Measurements from ENCODE around the gene SOCS6.
"Not testable (repeated sequence)": the region's sequence is repeated elsewhere in the genome, so short reads cannot be mapped to it uniquely, and the experiment has no call there.

Gene SOCS6

DNA sequence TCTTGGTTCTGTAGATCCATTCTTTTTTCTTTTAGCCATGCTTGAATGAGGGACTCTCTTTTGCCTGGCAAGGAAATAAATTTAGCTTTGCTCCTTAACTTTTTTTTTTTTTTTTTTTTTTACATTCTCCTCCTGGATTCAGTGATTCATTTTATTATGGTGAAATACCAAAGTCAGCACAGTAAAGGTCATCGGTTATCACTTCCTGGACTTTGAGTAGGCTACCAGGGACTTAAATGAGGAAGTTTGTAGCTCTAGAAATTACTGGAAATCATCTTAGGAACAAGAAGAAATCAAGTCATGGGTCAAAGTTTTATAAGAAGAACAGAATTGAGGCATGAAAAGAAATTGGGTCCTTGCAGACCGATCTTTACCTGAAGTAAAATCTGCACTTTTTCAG, 75.0 kb downstream of the SOCS6 start:
- DNase-seq = no peak

DNA sequence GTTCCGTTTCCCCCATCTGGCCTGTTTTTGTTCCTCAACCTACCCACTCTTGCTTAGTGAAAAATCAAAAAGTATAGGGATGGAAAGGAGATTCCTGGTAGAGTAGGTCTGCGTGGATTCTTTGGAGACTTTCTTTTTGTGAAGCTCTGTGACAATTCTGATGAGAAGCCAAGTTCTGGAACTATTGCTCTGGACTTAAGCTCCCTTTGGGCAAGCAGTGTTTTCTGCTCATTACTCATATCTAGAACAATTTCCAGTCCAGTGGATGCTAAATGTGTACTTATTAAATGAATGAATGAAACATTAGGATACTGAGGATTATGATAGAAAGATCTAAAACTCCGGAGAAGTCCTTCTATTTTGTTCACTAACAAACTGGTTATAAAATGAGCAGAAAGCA, 76.5 kb downstream of the SOCS6 start:
- DNase-seq = no peak

DNA sequence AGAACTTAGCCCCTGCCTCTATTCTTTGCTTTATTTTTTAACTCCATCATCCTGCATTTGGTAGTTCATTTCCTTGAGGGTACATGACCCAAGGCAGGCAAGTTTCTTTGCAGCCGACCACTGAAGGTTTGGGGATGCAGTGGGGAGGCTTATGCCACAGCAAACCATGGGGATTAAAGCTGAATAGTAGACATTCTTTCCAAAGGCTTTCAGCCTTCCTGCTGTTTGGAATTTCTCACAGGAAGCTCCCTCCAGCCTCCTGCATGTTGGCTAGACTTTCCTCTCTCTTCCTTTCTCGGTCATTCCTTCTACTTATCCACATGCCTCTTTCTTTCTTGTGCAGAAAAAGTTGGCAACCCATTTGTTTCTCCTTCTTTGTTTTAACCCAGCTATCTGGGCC, 77.3 kb downstream of the SOCS6 start:
- DNase-seq = no peak

DNA sequence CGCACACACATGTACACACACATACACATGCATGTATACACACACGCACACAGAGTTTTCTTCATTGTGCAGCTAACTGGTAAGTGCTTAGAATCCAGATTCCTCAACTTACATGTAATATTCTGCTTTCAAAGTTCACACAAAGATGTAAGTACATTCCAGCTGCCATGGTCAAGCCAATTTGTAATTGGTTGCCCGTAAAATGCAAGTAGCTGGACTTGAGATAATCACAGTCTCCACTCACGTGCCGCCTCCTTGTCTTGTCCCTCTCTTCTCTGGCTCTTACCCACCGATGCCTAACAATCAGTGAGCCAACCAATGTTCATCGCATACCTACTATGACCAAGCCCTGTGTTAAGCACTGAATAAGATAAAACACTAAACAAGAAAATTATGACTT, 77.8 kb downstream of the SOCS6 start:
- DNase-seq = no peak

GRCh38 chr18:70367344-70367743, 78.5 kb downstream of the SOCS6 start:
- not testable (repeated sequence) for DNase-seq

GRCh38 chr18:70368903-70369302, 80.1 kb downstream of the SOCS6 start:
- no peak for DNase-seq

DNA sequence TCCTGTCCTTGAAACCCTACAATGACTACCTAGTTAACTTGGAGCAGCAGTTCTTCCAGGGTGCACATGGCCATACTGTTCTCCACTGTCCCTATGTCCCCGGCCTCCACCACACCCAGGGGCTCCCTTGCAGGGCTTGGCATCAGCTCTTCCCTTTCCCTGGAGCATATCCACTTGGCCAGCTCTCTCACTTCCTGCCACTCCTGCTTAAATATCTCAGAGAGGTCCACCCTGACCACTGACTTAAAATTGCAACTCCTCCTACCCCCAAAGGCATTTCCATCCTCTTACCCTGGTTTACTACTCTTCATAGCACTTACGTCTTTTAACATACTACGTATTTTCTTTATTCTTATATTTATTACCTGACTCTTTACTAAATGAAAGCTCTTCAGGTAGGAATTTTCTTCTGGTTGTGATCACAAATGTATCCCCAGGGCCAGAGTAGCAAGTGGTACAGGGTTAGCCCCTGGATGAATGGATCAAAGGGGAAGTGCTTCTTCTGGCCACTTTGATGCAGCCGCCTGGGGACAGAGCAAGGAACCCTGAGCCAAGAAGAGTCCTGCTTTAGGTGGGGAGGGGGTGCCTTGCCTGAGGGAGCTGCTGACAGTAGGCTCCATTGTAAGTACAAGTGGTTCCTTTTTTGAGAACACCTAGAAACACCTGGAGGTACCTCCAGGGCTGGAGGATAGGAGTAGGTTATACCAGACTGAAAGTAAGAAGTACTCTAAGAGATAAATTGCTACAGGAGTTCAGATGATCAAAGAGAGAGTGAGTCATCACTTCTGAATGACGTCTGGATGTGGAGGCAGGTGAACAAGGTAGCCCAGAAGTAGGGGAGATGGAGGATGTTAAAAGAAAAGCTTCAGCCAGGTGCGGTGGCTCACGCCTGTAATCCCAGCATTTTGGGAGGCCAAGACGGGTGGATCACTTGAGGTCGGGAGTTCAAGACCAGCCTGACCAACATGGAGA, 82.2 kb downstream of the SOCS6 start:
- DNase-seq = no peak

- no peak for DNase-seq
Observed at GRCh38 chr18:70371908-70372307, 83.1 kb downstream of the SOCS6 start.

DNA sequence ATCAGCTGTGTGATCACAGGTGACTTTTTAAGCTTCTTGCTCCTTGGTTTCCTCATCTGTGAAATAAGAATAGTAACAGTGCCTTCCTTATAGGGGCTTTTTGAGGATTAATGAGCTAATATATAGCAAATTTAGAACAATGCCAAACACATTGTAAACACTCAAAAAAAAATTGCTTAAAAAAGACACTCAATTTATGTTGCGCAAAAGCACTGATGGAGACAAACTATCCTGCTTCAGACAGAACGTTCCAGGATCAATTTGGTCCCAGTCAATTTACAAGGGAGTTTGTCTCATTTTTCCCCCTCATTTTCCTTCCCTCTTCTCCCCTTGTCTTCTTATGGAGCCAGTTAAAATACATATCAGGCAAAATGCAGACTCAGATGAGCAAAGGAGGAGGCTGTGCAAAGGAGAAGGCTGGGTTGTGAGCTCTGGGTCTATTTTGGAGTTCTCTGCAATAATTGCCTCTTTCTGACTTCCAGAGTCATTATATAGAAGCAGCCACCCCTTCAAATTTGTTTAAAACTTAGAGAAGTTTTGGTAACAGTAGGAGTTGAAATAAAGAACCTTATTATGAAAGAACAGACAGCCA, 83.7 kb downstream of the SOCS6 start:
- DNase-seq = no peak

- DNase-seq = no peak
Observed at GRCh38 chr18:70373042-70373519, 84.2 kb downstream of the SOCS6 start.

GRCh38 chr18:70374154-70374553, 85.3 kb downstream of the SOCS6 start:
- no peak for DNase-seq

GRCh38 chr18:70376137-70376913, 87.5 kb downstream of the SOCS6 start:
- no peak for DNase-seq

DNA sequence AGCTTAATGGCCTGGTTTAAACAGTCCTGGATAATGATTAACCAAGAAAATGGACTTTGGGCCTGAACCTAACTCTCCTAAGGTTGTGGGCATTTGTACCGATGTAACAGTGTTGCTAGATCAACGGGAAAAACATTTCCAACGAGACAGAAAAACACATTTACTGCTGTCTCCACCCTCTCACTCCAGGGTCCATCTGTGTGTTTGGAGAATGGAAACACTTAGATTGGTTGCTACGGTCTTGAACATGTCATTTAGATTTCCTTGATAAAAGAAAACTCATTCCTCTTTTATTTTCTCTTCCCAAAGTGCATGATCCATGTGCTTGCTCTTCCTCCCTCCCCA, 88.0 kb downstream of the SOCS6 start:
- DNase-seq = no peak

- DNase-seq = no peak
Observed at GRCh38 chr18:70377317-70377799, 88.5 kb downstream of the SOCS6 start.

DNA sequence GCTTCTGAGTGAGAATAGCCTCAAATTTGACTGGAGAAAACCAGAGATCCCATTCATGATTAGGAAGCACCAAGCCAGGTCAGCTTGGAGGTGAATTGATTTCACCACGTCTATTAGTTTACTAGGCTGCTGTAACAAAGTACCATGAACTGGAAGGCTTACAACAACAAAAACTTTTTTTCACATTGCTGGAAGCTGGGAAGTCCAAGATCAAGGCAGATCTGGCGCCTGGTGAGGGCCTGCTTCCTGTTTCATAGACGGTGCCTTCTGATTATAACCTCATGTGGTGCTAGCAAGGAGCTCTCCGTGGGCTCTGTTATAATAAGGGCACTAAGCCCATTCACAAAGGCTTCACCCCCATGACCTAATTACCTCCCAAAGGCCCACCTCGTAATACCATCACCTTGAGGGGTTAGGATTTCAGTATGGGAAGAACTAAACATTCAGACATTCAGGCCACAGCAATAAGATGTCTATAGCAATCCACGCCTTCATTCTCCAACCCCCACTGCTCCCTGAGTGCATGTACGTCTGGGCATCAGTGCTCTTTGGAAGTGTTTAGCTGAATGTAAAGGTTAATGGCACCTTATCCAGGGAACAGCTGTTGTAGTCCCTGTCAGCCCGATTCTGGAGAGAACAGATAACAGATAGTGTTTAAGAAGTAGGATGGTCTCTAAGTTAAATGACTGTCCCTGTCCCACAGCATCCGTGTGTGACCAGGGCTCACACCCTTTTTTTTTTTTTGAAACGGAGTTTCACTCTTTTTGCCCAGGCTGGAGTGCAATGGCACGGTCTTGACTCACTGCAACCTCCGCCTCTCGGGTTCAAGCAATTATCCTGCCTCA, 89.2 kb downstream of the SOCS6 start:
- DNase-seq = no peak
